ENCODE data around the gene MYO7A.
A peak's percentile ranks its signal among the peaks of the same experiment; 100 is the strongest.

MYO7A gene

DNA sequence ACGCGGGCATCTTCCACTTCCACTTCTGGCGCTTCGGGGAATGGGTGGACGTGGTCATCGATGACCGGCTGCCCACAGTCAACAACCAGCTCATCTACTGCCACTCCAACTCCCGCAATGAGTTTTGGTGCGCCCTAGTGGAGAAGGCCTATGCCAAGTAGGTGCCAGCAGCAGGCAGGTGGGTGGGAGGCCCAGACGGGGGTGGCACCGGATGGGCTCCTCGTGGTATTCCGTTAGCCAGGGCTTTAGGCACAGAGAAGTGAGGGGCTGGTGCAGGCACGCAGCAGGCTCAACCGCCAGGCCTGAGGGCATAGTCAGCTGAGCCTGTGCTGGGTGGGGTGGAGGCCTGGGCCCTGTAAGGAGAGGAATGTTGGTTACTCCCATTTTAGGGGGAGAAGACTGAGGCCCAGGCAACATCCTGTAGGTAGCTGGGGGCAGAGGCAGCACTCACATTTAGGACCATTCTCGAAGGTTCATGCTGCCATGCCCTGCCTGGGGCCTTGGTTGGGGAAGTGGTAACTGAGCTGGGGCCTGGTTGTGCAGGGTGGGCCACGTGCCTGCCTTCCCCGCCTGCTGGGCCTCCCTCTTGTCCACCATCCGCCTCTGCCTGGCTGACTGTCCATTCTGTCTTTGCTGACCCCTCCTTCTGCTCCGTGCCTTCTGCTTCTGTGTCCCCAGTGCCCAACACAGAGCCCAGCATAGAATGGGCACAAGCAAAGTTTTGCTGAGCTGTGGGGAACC lies 15.2 kb upstream of the MYO7A start:
- DNase-seq = no peak

DNA sequence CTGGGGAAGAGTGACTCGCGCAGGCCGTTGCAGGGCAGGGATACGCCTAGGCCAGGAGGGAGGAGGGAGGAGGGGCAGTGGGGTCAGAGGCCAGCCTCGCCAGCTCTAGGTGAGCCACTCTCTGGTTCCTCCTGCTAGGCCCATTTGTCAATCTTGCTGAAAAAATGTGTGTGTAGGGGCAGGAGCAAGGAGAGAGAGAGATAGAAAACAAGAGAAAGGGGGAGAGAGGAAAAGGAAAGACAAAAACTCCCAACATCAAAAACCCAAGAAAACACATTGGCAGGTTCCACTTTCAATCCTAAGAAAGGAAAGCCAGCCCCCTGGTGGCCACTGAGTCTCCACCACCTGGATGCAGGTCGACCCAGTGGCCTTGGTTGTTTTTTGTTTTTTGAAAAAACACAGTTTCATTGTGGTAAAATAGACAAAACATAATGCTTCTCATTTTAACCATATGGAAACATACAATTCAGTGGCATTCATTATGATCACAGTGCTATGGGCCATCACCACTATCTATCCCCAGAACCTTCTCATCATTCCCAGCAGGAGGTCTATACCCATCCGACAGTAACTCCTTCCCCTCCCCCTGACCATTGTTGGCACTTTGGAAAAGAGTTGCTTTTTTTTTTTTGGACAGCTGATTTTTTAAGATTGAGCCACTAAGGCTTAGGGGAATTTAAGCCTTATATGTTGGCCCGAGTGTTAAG lies 14.5 kb upstream of the MYO7A start:
- peak; percentile 35 for DNase-seq

DNA sequence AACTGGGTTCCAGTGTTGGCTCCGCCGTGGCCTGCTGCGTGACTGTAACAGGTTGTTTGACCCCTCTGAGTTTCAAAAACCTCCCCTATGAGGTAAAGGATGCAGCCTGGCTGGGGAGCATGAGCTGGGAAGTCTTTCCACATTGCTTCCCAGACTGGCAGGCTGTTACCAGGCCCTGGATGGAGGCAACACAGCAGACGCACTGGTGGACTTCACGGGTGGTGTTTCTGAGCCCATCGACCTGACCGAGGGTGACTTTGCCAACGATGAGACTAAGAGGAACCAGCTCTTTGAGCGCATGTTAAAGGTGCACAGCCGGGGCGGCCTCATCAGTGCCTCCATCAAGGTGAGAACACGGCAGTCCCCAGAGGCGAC lies 14.0 kb upstream of the MYO7A start:
- no peak for DNase-seq

DNA sequence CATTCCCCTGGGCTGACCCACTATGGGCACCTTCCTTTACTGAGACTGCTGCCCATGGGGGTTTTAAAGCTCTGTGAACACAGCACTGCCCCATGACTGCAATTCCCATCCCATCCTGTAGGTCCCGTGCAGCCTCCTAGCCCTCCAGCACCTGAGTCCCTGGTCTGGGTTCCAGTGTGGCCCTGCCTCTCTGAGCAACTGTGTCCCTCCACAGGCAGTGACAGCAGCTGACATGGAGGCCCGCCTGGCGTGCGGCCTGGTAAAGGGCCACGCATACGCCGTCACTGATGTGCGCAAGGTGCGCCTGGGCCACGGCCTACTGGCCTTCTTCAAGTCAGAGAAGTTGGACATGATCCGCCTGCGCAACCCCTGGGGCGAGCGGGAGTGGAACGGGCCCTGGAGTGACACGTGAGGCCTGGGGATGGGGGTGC lies 12.8 kb upstream of the MYO7A start:
- DNase-seq = no peak

DNA sequence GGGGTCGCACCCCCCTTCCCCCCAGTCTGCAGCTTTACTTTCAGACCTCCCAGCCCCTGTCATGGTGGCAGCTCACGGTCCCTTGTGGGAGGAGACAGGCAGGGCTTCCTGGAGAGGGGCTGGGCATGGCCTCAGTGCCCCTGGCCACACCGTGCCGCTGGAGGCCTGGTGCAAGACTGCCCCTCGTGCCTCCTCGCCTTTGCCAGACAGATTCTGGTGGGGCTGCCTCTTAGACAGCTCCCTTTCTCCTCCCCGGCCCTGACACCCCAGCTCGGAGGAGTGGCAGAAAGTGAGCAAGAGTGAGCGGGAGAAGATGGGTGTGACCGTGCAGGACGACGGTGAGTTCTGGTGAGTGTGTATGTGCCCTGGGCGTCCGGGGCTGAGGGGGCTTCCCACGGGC lies 12.1 kb upstream of the MYO7A start:
- no peak for DNase-seq

DNA sequence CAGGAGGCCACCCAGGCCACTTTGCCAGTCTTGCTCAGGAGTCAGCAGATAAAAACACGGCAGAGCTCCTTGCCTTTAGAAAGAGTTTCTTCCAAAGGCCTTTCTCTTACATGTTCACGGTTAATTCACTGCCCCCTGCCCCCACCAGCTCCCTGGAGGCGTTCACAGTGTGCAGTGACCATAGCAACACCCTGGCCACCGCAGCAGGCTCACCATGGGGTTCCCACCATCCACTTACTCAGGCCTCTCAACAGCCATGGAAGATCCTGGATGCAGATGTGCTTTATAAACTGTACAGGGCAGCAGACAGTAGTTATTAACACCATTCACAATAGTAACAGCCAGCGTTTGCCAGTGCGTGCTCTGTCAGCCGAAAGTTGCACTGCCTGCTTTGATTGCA lies 10.6 kb upstream of the MYO7A start:
- DNase-seq = no peak

DNA sequence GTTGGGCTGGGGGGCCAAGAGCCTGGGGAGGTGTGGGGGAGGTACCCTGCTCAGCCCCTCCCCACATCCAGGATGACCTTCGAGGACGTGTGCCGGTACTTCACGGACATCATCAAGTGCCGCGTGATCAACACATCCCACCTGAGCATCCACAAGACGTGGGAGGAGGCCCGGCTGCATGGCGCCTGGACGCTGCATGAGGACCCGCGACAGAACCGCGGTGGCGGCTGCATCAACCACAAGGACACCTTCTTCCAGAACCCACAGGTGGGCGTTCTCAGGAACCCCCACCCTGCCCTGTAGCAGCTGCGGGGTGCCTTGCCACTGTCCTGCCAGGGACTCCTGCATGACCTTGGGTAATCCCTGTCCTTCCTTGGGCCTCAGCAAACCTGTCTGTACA lies 10.0 kb upstream of the MYO7A start:
- no peak for DNase-seq

DNA sequence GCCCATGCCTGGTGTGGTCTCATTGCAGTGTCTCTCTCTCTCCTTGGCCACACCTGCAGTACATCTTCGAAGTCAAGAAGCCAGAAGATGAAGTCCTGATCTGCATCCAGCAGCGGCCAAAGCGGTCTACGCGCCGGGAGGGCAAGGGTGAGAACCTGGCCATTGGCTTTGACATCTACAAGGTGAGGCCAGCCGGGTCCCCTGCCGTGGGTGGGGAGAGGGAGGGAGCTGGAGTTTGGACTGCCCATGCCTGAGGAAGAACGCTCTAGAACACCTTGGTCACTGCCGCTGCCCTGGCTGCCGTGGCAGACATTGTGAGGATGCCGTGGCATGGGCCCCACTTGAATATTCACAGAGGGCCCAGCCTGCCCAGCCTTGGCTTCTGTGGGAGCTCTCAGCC lies 9.1 kb upstream of the MYO7A start:
- DNase-seq = no peak

DNA sequence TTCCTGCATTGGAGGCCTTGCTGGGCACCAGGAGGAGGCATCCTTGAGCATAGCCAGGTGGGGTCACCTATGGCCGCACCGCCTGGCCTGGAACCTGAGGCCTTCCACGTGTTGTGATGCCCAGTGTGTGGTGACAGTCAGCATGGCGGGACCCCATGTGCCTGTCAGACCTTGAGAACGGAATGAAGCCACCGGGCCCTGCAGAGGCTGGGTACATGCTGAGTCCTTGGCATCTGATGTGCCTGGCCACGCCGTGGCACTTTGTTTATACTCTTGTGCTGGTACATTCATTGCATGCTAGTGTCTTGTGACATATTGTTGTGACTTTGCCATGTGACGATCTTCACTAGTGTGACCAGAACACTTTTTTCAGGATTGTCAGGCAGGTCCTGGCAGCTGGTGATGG lies 8.5 kb upstream of the MYO7A start:
- no peak for DNase-seq

DNA sequence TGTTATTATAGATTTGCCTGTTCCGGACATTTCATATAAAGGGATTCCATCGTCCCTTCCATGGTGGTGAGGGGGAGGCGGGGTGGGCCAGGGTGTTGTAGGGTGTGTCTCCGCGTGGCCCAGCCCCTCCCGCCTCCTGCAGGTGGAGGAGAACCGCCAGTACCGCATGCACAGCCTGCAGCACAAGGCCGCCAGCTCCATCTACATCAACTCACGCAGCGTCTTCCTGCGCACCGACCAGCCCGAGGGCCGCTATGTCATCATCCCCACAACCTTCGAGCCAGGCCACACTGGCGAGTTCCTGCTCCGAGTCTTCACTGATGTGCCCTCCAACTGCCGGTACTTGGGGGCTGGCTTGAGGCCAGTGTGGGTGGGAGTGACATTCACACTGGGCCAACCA lies 7.5 kb upstream of the MYO7A start:
- no peak for DNase-seq

DNA sequence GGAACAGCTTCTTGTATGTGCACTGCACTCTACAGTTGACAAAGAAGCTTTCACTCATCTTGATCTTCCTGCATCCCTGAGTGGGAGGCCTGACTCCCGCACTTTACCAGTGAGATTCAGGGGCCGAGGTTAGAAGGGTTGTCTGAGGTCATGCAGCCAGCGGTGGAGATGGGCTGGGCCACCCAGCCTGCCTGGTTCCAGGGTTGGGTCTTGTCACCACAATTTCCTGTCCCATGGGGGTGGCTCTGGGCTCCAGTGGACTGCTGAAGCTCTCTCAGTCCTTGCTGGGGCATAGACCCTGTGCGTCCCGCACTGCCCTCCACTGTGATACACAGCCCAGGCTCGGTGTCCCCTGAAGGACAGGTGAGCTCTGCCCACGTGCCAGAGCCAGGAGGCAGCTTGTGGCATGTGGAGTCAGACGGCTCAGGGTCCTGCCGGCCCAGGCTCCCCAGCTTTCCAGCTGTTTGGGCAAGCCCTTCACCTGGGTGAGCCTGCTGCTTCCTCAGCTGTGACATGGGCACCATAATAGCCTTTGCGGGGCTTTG lies 6.9 kb upstream of the MYO7A start:
- no peak for DNase-seq

DNA sequence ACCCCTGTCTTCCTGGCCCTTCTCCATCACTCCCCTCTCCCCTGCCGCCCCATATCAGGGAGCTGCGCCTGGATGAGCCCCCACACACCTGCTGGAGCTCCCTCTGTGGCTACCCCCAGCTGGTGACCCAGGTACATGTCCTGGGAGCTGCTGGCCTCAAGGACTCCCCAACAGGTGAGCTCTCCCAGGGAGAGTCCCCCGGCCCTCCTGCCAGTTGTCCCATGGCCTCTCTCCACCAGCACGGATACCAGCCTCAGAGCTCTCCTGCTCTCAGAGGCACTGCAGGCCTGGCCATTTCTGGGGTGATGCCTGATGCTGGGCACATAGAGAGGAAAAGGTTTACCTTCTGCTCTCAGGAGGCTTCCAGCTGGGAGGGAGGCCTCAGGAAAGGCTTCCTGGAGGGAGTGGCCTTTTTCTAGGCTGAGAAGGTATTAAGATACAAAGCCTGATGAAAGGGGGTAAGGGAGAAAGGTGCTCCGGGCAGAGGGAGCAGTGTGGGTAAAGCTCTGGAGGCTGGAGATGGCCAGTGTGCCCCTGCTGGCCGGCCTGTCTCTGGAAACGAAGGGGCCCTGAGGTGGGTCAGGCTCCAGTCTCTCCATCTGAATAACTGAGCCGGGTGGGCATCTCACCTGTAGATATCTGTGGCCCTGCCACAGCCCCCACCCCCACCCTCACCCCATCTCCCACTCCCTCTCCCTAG lies 6.0 kb upstream of the MYO7A start:
- DNase-seq = no peak

DNA sequence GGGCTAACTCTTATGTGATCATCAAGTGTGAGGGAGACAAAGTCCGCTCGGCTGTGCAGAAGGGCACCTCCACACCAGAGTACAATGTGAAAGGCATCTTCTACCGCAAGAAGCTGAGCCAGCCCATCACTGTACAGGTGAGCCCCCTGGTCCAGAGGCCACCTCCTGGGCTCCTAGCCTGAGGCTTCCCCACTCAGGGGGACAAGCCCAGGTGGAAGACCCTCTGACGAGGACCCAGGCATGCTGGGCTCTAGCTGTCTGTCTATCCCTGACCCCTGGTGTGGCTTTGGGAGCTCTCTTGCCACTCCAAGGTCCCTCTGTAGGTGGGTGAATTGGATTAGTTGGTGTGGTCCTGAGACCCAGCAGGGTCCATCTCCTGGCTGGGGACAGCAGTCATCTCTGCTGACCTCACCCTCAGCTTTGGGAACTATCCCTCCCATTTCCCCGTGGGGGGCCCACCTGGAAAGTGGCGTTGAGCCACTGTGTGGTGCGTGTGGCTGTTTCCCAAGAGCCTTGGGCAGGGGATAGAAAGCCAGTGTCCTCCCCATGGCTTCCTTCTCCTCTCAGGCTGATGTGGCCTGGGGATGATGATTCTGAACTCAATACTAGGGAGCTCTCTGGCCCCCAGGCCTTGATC lies 5.4 kb upstream of the MYO7A start:
- no peak for DNase-seq

DNA sequence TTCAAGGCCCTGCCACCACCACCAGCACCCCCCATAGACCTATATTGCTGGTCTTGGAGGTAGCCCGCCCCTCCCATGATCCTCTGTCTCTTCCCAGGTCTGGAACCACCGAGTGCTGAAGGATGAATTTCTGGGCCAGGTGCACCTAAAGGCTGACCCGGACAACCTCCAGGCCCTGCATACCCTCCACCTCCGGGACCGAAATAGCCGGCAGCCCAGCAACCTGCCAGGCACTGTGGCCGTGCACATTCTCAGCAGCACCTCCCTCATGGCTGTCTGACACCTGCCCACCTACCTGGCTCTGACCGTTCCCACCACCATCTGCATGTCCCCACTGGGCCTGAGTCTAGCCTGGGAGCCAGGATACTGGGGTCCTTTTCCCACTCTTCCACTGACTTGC lies 4.5 kb upstream of the MYO7A start:
- no peak for DNase-seq

DNA sequence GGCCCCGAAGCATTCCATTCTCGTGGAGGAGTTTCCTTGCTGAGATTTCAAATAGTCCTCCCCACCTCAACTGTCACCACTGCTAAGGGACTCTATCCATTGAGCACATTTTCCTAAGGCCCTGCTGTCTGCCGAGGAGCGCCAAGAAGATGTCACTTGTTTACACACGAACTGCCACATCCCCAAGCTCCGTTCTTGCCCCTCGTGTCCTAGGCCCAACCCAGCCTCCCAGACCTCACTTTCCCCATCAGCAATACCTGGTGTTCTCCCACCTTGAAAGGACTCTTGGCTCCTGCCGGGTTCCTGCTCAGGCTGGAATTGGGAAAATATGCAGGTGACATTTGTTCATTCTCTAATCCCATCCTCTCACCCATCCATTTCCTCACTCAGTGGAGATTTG lies 4.0 kb upstream of the MYO7A start:
- no peak for DNase-seq

DNA sequence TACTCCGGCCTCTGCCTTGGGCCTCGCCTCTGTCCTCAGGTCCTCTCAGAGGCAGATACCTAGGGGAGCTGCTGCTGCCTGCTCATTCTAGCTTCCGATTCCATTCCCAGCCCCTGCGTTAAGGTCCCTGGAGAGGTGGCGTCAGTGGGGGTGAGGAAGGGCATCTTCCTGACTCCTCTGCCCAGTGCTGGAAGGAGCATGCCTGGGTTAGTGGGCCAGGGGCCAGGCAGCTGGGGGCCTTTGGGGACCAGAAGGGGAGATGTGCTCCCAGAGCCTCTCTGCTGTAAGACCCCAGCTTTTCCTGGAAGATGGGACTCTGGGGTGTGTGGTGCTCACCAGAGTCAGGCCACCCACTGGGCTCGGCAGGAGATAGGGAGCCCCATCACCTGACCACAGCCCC lies 3.6 kb upstream of the MYO7A start:
- no peak for DNase-seq

DNA sequence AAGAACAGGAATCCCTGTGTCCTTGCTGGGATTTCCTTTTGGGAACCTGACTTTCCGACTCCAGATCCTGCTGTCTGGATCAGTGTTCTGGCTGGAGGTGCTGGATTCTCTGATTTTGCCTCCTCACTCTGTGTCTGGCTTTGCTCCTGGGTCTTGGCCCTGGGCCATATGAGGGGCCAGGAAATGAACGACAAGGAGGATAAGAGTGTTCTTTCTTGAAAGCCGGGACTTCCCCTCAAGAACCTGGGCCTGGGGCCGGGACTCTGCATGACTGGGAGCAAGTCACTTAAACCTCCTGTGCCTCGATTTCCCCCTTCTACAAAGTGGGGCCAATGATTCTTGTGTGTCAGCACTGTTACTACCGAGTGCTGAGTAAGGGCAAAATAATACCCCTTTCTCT lies 2.9 kb upstream of the MYO7A start:
- no peak for DNase-seq

DNA sequence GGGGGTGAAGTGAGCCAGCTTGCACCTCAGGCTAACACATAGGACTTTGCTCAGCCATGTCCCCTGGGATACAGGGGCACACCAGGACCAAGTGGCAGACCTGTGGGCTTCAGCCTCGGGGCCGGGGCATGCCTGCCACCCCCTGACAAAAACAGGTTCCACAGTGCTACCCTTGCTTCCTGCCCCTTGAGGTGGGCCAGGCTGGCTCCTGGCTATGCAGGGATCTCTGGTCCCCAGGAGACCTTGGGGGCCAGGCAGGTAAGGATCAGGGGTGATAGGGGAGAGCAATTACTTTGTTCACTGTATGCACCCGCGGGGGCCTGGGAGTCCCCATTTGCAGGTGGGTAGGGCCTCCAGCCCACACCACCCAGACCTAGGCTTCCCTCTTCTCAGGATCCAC lies 2.4 kb upstream of the MYO7A start:
- no peak for DNase-seq

DNA sequence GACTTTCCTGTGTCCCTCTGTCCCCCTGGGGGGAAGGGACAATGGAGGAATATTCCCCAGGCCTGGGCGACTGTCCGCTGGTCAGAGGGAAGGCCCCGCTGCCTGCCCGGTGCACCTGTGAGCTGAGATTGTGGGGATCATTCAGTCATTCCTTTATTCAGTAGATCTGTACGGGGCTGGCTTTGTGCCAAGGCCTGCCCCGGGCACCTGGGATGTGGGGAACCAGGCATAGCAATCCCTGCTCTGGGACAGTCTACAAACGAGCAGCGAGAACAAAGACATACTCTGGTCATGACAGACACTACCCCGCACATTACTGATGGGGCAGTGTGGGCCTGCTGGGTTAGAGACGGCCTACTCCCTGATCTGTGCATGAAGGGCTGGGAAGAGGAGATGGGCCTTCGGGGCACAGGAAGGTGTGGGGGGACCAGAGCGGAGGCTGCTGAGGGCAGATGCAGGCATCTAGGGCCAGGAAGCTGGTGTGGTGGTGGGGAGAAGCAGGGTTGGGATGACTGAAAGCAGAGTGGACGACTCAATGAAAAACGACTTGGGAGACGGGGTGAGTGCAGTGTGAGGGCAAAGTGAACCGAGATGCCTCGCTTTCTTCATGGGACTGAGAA lies 1.8 kb upstream of the MYO7A start:
- DNase-seq = no peak

DNA sequence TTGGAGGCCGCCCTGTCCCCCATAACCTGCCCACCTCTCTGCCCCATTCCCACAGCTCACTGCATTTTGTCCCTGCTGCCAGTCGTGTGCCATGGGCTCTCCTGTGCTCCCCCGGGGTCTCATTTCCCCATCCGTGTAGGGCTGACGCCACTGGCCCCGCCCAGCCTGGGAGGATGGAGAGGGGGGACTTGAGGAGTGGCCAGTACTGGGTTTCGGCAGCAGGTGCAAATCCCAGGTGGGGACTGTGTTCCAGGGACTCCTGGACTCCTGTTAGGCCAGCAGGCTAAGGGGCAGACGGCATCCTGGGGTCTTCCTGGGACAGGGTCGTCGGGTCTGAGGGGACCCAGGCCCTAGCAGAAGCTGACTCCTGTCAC lies 1.2 kb upstream of the MYO7A start:
- no peak for DNase-seq

DNA sequence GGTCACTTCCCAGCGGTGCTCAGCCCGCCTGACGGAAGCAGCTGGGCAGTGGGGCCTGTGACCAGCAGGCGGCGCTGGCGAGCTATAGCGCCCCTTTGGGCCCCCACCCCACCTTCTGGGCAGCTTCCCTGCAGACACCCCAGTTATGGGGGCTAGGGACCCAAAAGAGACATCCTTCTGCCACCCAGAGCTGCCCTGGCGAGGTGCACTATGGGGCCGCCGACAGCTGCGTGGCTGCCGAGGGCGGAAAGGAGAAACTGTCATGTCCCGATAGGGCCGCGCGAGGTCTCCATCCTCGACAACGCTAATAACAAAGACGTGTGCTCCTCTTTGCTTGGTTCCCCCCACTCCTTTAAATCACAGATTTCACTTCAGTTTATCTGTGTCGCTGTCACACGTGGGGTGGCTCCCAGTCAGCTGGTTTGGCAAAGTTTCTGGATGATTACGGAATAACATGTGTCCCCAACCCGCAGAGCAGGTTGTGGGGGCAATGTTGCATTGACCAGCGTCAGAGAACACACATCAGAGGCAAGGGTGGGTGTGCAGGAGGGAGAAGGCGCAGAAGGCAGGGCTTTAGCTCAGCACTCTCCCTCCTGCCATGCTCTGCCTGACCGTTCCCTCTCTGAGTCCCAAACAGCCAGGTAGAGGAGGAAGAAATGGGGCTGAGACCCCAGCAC lies 673 bp upstream of the MYO7A start:
- peak; percentile 42 for DNase-seq

DNA sequence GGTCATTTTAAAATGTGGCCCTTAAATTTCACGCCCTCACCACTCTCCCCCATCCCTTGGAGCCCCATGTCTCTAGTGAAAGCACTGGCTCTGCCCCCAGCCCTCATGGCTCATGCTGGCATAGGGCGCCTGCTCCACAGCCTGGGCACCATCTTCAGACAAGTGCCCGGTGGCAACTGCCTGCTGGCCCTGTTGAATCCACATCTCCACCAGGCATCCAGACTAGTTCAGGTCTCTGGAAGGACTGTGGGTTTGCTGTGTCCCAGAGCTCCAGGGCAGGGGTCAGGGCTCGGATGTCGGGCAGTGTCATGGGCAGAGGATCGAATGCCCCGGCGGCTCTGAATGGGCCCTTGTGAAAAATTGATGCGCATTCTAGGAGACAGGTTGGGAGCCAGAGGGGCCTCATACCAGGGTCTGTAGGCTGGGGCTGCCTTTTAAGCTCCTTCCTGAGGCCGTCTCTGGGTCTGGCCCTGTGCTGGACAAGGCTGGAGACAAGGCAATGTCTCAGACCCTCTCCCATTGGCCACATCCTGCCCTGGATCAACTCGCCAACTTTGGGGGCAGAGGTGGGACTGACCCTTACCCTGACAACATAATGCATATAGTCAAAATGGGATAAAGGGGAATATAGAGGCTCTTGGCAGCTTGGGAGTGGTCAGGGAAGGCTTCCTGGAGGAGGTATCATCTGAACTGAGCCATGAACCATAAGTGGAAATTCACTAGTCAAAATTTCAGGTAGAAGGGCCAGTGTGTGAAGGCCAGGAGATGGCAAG lies 1.2 kb downstream of the MYO7A start:
- no peak for DNase-seq

Data from fibroblast of upper back skin (primary cell).